Immature natural killer cell (primary cell): Measurements from ENCODE around the gene CLDN9. TPM values are rescaled to one million over a fixed set of nuclear protein-coding genes. Genes with fewer than 3 reads are reported as not detected.
A peak's percentile ranks its signal among the peaks of the same experiment; 100 is the strongest.

Source experiments
- DNase-seq, 3 donors: peaks; one replicate each; pipeline ENCODE4 v3.0.0; 2022; ENCODE audit warnings: mixed read lengths in 1 of 3
- H3K27ac Mint-ChIP-seq, 6 donors: one replicate each; pipeline ENCODE4 v1.8.0; 2020; ENCODE audit warnings: mixed read lengths in 6 of 6, mild to moderate bottlenecking in 5 of 6, inconsistent platforms in 4 of 6, moderate library complexity in 3 of 6
- H3K27me3 Mint-ChIP-seq, 3 donors: one replicate each; pipeline ENCODE4 v1.8.0; 2020 to 2021; ENCODE audit warnings: low read depth in 3 of 3, mild to moderate bottlenecking in 3 of 3, mixed read lengths in 3 of 3, moderate library complexity in 3 of 3, inconsistent platforms in 1 of 3
- H3K36me3 Mint-ChIP-seq, 3 donors: one replicate each; pipeline ENCODE4 v1.8.0; 2020; ENCODE audit warnings: mixed read lengths in 3 of 3, inconsistent platforms in 2 of 3, mild to moderate bottlenecking in 2 of 3
- H3K4me1 Mint-ChIP-seq, 2 donors: one replicate each; pipeline ENCODE4 v1.8.0; 2020; ENCODE audit warnings: inconsistent platforms in 2 of 2, mild to moderate bottlenecking in 2 of 2, mixed read lengths in 2 of 2, moderate library complexity in 1 of 2
- H3K4me3 Mint-ChIP-seq, 5 donors: one replicate each; pipeline ENCODE4 v1.8.0; 2020; ENCODE audit warnings: mild to moderate bottlenecking in 5 of 5, mixed read lengths in 5 of 5, inconsistent platforms in 3 of 5, moderate library complexity in 3 of 5
- H3K9me3 Mint-ChIP-seq, 6 donors: one replicate each; pipeline ENCODE4 v1.8.0; 2020; ENCODE audit warnings: mild to moderate bottlenecking in 6 of 6, mixed read lengths in 6 of 6, inconsistent platforms in 4 of 6, moderate library complexity in 3 of 6
- polyA plus RNA-seq, 3 donors: library from polyadenylated mRNA; unstranded; fragments of 300-500 nt; fragmentation: Illumina TruSeq; gene quantifications; one replicate each; pipeline ENCODE4 v1.2.3, GENCODE V29; 2021

Gene CLDN9
- polyA plus RNA-seq, 3 donors from 2014 or later = not detected

DNA sequence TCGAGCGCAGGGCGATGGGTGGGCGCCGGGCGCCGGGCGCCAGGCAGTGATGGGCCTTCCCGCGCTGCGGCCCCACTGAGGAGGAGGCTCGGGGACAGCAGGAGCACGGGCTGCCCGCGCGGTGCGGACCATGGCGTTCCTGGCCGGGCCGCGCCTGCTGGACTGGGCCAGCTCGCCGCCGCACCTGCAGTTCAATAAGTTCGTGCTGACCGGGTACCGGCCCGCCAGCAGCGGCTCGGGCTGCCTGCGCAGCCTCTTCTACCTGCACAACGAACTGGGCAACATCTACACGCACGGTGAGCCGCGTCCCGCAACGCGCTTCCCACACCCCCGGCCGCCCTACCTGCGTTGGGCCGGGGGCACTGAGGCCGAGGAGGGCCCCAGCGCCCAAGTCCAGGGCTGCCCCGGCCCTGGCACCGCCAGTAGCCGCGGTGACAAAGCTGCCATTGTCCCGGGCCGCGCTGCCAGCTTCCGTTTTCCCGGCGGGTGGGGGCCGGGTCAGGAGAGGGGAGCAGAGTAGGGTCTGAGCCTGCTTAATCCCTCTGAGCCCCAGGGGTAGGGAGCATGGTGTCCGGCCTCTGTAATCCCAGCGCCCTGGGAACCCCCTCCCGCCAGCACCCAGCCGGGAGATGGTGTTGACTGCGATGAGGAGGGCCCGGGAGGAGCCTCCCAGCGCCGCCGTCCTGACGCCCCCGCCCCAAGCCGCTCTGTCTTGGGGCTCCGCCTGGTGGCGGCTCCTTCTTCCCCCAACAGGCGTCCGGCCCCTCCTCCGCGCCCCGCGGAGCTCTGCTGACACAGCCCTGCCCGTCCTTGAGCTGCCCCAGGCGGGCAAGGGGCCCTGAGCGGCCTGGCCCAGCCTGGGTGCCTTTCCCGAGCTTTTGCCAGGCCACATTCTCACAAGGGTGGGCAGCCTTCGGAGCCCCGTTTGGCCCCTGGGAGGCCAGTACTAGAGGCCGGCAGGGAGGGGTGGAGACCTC lies 42.9 kb upstream of the CLDN9 start:
- Mint-ChIP-seq H3K4me3 (peak overlapping the region; percentile 40 to 67 (median 51)), H3K27ac (no peak overlapping the region), H3K27me3 (peaks cover 9 to 13% (median 12%) of the 10 kb centered on the region in 3 donors), H3K9me3 (no peaks in the 10 kb centered on the region), H3K4me1 (peaks cover 17 to 26% of the 10 kb centered on the region in 2 donors), H3K36me3 (no peaks in the 10 kb centered on the region)
- DNase-seq = peak; percentile 51 to 64 (median 53)

DNA sequence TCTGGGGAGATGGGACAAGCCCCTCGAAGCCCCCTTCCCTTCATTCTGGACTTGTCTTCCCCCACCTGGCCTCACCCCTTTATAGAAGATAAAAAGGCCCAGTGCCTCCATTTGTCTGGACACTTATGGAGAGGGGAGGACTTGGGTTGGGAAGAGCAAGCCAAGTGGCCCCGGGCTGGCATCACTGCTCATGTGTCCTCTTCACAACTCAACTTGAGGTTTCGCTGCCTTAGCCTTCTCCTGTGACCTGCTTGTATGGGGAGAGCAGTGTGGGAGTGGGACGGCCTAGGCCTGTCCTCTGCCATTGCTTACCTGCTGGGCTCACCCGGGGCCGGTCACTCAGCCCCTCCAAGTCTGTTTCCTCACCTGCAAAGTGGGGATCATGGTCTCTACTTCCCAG lies 42.2 kb upstream of the CLDN9 start:
- no peaks in the 10 kb centered on the region for H3K9me3 Mint-ChIP-seq
- no peak overlapping the region for H3K27ac Mint-ChIP-seq

DNA sequence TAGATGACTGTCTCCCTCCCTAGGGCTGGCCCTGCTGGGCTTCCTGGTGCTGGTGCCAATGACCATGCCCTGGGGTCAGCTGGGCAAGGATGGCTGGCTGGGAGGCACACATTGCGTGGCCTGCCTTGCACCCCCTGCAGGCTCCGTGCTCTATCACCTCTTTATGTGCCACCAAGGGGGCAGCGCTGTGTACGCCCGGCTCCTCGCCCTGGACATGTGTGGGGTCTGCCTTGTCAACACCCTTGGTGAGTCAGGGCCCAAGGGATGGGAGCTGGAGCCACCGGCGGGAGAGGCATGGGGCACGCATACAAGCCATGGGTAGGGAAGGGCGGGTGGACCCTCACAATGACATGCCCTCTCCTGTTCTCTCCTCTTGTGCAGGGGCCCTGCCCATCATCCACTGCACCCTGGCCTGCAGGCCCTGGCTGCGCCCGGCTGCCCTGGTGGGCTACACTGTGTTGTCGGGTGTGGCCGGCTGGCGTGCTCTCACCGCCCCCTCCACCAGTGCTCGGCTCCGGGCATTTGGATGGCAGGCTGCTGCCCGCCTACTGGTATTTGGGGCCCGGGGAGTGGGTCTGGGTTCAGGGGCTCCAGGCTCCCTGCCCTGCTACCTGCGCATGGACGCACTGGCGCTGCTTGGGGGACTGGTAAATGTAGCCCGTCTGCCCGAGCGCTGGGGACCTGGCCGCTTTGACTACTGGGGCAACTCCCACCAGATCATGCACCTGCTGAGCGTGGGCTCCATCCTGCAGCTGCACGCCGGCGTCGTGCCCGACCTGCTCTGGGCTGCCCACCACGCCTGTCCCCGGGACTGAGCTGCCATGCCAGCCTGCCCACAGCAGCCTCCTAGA lies 41.4 kb upstream of the CLDN9 start:
- H3K27ac Mint-ChIP-seq = no peak overlapping the region
- no peaks in the 10 kb centered on the region for H3K9me3 Mint-ChIP-seq
- no peak for DNase-seq
- peaks cover 9 to 18% of the 10 kb centered on the region in 2 donors for H3K4me1 Mint-ChIP-seq
- peak overlapping the region; percentile 40 to 55 (median 49) for H3K4me3 Mint-ChIP-seq
- H3K27me3 Mint-ChIP-seq = peaks cover 5 to 6% (median 6%) of the 10 kb centered on the region in 3 donors
- no peaks in the 10 kb centered on the region for H3K36me3 Mint-ChIP-seq

More for the DNA sequence above, 42.2 kb upstream of the CLDN9 start:
- Mint-ChIP-seq H3K4me1 (peaks cover 12 to 20% of the 10 kb centered on the region in 2 donors), H3K36me3 (no peaks in the 10 kb centered on the region), H3K27me3 (peaks cover 8 to 11% (median 9%) of the 10 kb centered on the region in 3 donors), H3K4me3 (peak overlapping the region; percentile 40 to 55 (median 49))
- DNase-seq = no peak

DNA sequence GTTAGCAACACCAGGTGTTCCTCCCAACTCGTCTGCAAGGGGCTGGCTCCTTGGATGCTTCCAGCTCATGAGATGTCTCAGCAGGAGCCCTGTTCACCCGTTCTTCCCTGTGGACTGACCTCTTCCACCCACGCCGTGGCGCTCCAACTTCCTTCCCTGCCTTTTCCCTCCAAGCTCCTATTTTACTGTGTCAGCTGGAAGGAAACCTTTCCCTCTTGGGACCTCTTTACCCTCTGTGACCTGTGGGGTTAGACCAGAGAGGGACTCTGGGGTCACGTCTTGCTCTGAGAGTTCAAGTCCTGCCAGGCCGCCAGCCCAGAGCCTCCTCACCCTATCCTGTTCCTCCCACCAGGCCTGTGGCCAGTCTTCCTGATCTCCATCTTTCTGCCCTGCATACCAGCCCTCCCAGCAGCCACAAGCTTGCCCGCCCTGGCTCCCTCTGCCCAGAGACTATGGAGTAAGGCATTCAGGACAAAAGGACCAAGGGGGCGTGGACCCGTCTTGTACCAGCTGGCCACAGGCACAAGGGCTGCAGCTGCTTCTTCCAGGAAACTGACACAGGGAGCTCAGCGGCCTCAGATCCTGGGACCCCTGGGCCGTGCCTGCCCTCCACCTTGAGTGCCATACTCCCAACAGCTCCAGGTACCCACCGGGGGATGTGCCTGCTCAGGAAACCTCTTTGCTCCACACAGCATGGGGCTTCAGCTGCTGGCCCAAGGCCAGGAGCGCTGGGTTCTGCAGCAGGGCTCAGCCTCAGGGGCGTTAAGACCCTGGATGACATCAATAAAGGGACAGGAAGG lies 40.5 kb upstream of the CLDN9 start:
- H3K4me3 Mint-ChIP-seq = peak overlapping the region in 2 of 5 donors; percentile 21 to 26
- no peak for DNase-seq
- H3K36me3 Mint-ChIP-seq = no peaks in the 10 kb centered on the region
- peaks cover 5 to 6% (median 6%) of the 10 kb centered on the region in 3 donors for H3K27me3 Mint-ChIP-seq
- H3K27ac Mint-ChIP-seq = no peak overlapping the region
- H3K9me3 Mint-ChIP-seq = no peaks in the 10 kb centered on the region
- peaks cover 9 to 18% of the 10 kb centered on the region in 2 donors for H3K4me1 Mint-ChIP-seq

DNA sequence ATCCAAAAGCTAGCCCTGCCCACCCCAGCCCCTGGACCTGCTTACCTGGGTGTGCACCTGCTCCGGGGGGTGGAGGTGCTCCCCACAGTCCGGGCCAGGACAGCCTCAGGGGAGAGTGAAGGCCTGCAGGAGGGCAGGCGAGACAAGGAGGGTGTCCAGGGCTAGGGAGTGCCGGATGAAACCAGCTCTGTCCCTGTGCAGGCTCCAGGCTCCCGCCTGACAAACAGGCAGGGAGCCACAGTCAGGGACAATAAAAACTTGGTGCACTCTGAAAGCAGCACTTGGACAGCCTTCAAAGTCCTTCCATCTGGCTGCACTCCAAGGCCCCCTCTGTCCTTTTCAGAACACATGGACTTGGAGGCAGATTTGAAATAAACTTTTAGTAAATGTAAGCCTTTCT lies 39.6 kb upstream of the CLDN9 start:
- H3K9me3 Mint-ChIP-seq = no peaks in the 10 kb centered on the region
- peaks cover 7 to 18% of the 10 kb centered on the region in 2 donors for H3K4me1 Mint-ChIP-seq
- H3K36me3 Mint-ChIP-seq = no peaks in the 10 kb centered on the region
- H3K4me3 Mint-ChIP-seq = no peak overlapping the region
- no peak overlapping the region for H3K27ac Mint-ChIP-seq
- no peak for DNase-seq
- H3K27me3 Mint-ChIP-seq = peaks cover 4 to 6% (median 5%) of the 10 kb centered on the region in 3 donors

DNA sequence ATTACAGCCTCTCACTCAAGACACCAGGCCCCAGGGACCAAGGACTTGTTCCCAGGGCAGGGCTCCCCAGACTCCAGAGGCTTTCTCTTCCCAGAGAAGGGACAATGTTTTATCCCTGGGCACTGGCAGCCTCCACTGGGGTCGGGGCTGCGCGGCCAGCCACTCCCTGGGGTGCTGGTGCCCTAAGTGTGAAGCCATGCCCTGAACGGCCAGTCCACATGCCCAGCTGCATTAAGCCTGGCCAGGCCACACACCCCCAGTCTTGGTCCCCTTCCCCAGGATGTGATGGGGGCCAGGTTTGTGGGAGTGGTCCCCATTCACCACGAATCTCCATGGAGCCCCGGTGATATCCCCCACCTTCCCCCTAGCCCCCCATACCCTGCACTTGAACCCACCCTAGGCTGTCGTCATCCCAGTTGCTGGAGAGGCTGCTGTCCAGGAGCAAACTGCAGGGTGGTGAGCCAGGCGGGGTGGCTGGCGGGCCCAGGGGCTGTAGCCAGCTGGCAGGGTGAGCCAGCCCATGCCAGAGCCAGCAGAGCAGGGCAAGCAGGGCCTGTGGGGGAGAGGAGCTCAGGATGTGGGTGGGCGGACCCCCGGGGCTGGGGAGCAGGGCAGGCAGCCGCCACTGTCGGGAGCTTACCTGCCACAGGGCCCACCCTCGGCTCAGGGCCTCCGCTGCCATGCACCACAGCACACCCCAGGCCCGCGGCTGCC lies 39.0 kb upstream of the CLDN9 start:
- no peak overlapping the region for H3K4me3 Mint-ChIP-seq
- DNase-seq = no peak
- peaks cover under 1 to 12% of the 10 kb centered on the region in 2 donors for H3K4me1 Mint-ChIP-seq
- peaks cover 0 to 1% (median 0%) of the 10 kb centered on the region in 3 donors for H3K27me3 Mint-ChIP-seq
- H3K9me3 Mint-ChIP-seq = no peaks in the 10 kb centered on the region
- no peak overlapping the region for H3K27ac Mint-ChIP-seq
- H3K36me3 Mint-ChIP-seq = no peaks in the 10 kb centered on the region

DNA sequence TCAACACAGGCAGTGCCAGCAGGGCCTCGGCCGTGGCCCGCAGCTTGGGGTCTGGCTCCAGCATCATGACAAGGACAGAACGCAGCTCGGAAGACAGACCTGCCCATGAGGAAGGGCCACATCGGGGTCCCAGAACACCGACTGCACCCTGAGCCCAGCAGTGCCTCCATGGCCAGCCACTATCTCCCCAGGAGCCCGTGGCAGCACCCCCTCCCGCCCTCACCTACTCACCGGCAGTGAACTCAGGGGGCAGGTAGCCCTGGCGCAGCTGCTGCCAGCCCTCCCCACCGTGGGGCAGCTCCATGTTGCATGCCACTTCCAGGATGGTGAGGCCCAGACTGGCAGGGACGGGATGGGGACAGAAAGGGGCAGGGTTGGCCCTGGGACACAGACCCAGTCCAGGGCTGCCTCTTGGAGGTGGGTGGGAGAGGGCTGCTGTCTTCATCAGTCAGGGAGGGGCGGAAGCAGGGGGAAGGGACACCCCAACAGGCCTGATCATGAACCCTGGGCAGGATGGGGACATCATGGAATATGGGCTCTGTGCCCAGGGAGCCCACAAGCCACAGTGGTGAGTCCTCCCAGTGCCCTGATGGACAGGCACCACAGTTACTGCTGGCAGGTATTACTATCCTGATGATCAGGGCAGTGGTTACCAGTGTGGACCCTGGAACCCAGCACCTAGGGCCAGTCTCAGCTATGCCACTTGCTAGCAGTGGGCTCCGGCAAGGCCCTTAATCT lies 38.2 kb upstream of the CLDN9 start:
- peaks cover 0 to 1% (median 0%) of the 10 kb centered on the region in 3 donors for H3K27me3 Mint-ChIP-seq
- H3K36me3 Mint-ChIP-seq = no peaks in the 10 kb centered on the region
- H3K4me1 Mint-ChIP-seq = peaks cover 0 to 10% of the 10 kb centered on the region in 2 donors
- H3K4me3 Mint-ChIP-seq = no peak overlapping the region
- no peak for DNase-seq
- H3K27ac Mint-ChIP-seq = no peak overlapping the region
- H3K9me3 Mint-ChIP-seq = no peaks in the 10 kb centered on the region

DNA sequence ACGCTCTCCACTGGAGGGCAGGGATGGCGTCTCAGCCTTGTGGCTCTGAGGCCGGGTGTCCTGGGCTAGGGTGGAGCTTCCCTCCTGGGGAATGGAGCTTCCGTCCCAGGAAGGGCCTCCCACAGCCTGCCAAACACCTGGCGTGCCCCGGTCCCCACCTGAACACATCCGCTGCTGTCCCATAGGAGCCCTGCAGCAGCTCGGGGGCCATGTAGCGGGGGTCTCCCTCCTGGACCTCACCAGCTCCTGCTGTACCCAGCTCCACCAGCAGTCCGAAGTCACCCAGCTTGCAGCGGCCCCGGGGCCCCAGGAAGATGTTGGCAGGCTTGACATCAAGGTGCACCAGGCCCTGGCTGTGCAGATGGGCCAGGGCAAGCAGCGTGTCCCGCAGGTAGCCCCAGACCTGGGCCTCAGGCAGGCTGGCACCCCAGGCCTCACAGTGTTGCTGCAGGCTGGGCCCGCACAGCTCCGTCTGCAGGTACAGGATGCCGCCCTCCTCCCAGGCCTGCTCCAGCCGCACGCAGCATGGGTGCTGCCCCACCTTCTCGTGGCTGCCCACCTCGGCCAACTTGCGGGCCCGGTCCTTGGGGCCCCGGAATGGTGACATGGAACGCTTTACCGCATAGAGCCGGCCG lies 37.4 kb upstream of the CLDN9 start:
- Mint-ChIP-seq H3K27ac (no peak overlapping the region), H3K4me1 (peaks cover 0 to 10% of the 10 kb centered on the region in 2 donors), H3K4me3 (no peak overlapping the region), H3K27me3 (peaks cover 0 to 1% (median 0%) of the 10 kb centered on the region in 3 donors), H3K36me3 (no peaks in the 10 kb centered on the region), H3K9me3 (no peaks in the 10 kb centered on the region)
- no peak for DNase-seq

DNA sequence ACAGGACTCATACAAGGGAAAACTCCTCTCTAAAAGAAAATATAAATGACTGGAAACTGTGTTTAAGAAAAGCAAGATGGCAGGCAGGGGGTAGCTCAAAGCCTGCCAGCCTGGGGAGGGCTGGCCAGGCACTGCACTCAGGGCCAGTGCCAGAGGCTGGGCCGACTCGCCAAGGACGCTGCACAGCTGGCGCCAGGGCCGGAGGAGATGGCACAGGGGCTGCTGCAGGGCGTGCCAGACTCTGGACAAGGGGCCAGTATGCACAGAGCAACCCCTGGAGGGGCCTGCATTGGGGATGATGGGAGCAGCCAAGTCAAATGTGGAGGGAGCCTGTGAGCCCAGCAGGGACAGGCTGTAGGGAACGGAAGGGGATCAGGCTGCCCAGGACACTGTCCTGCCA lies 36.5 kb upstream of the CLDN9 start:
- peaks cover 1 to 8% of the 10 kb centered on the region in 2 donors for H3K4me1 Mint-ChIP-seq

DNA sequence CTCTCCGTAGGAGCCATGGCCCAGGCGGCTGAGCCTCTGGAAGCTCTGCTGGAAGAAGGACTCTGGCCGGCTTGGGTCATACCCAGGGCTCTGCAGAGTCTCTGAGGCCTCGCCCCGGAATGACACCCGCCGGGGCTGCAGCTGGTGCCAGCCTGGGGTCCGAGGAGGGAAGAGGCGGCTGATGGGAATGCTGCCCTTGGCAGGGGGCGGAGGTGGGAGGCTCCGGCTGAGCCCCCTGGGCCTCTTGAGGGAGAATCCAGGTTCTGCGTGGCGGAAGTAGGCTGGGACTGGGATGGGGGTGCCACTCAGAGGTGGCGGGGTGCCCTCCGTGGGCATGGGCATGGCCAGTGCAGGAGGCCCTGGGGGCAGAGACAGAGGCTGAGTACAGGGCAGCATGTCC lies 36.0 kb upstream of the CLDN9 start:
- DNase-seq = no peak
- no peaks in the 10 kb centered on the region for H3K36me3 Mint-ChIP-seq
- peaks cover 6 to 12% of the 10 kb centered on the region in 2 donors for H3K4me1 Mint-ChIP-seq
- H3K9me3 Mint-ChIP-seq = no peaks in the 10 kb centered on the region
- no peak overlapping the region for H3K4me3 Mint-ChIP-seq
- H3K27ac Mint-ChIP-seq = no peak overlapping the region
- peaks cover 1 to 4% (median 1%) of the 10 kb centered on the region in 3 donors for H3K27me3 Mint-ChIP-seq

More for the DNA sequence above, 36.5 kb upstream of the CLDN9 start:
- Mint-ChIP-seq H3K36me3 (no peaks in the 10 kb centered on the region), H3K27me3 (peaks cover 0 to 3% (median 1%) of the 10 kb centered on the region in 3 donors), H3K9me3 (no peaks in the 10 kb centered on the region), H3K4me3 (no peak overlapping the region), H3K27ac (no peak overlapping the region)
- no peak for DNase-seq

DNA sequence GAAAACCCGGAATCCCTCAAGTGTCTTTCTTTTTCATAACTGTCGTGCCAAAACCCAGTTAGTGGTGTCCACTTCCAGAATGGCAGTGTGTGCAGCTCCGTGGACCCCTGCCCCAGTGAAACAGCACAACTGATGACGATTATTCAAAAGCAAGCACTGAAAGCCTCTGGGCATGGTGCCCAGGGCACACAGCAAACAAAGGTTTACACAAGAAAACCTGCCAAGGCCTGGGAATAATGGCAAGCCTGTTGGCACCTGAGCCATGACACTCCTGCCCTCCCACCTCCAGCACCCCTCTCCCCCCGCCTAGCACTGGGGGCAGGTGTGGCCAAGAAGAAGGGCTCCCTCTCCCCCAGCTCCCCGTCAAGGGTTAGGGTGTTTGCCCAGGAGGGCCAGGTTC lies 35.3 kb upstream of the CLDN9 start:
- Mint-ChIP-seq H3K27me3 (peaks cover 1 to 6% (median 2%) of the 10 kb centered on the region in 3 donors), H3K4me1 (peaks cover 14% of the 10 kb centered on the region in 2 donors), H3K36me3 (no peaks in the 10 kb centered on the region), H3K27ac (no peak overlapping the region), H3K9me3 (no peaks in the 10 kb centered on the region), H3K4me3 (no peak overlapping the region)
- no peak for DNase-seq
